A549 treated with ZK216348 at 1 μM for 4 hours (cell line): Measurements from ENCODE around the gene KRT35. TPM values are rescaled to one million over a fixed set of nuclear protein-coding genes. Genes with fewer than 3 reads are reported as not detected.

Experiments
- total RNA-seq: library from RNA; stranded (reverse); fragments of 200-300 nt; extraction: Qiagen RNA extraction; gene quantifications from 5 replicates; pipeline ENCODE4 v1.2.3, GENCODE V29; 2022; ENCODE audit warnings: low read depth

Gene KRT35
- not detected in 5 replicates for total RNA-seq

DNA sequence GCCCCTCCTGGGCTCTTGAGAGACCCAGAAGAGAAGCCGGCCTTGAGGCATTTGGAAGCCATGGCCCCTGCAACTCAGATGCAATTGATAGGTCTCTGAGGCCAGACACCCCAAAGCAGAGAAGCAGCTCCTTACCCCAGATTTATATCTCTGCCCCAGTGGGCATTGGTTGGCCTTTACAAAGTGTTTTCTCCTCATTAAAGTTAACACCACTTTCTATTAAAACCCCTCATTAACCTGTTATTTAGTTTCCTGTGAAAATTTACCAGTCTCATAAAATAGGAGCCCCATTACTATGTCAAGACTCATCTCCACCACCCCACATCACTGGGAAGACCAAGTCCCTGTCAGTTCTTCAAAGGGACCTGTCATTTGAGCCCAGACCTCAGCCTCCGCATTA is at the start of gene KRT35:
Gene KRT35, minus strand, starts transcription at position 116 of the 400 bp plus-strand sequence. Its CDS starts 54 bp downstream, at position 62.

GRCh38 chr17:41518789-41519449 is 38.0 kb upstream of the KRT35 start, which contains the start of gene KRT15:
TSS of gene KRT15 (minus strand) at chr17:41518890. CDS start at chr17:41518827, 63 bp downstream.

DNA sequence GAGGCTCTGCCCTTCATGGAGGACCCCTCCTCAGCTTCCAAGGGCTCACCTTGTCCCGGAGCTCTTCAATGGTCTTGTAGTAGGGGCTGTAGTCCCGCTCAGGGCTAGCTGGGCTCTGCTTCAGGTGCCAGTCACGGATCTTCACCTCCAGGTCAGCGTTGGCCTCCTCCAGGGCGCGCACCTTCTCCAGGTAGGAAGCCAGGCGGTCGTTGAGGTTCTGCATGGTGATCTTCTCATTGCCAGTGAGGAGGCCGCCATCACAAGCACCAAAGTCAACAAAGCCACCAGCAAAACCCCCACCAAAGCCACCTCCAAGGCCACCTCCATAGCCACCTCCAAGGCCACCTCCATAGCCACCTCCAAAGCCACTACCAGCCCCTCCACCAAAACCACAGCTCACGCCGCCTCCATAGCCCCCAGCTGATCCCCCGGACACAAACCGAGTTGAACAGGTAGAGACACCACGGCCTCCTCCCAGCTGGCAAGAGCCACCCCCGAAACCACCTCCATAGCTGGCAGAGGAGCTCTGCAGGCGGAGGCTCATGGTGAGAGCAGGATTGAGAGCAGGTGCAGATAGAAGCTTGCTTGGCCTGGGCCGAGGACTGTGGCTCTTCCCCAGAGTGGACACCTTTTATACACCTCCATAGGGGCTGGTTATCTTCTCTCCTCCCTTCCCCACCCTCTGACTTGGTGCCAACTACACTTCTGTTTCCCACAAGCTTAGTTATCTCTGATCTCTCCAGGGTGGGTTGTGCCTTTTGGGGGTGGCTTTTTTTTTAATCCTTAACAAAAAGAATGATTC is 24.3 kb upstream of the KRT35 start, which contains the start of gene KRT13:
Gene KRT13, minus strand, starts transcription at position 606 of the 802 bp plus-strand sequence. Its CDS starts 62 bp downstream, at position 544.

DNA sequence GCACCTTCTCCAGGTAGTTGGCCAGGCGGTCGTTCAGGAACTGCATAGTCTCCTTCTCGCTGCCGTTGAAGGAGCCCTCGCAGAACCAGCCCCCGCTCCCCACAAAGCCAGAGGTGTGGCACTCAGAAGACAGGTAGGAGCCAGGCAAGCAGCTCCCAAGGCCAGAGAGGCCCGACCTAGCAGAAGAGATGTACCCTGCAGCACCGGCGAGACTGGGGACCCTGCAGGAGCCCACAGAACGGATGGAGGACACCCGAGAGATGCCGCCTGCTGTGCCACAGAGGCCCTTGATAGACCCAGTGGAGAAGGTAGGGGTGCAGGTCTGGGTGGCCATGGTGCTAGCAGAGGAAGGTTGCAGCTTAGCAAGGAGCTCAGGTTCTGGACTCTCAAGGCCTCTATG is 8.6 kb upstream of the KRT35 start, which contains the start of gene KRT36:
Gene KRT36, minus strand, starts transcription at position 380 of the 400 bp plus-strand sequence. Its CDS starts 46 bp downstream, at position 334.

DNA sequence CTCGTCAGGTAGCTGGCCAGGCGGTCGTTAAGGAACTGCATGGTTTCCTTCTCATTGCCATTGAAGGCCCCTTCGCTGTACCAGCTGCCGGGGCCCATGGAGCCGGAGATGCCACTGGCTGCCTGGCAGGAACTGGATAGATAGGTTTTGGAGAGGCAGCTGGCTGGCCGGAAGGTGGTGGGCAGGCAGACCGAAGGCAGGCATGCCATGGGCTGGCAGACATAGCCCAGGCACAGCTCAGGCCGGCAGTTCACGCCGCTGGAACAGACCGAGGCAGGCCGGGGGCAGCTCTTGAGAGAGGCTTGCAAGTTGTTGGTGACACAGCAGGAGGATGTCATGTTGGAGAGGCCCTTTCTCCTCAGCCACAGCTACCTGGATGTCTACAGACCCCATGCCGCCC is 14.0 kb downstream of the KRT35 start, which contains the start of gene KRT32:
Gene KRT32, minus strand, starts transcription at position 399 of the 400 bp plus-strand sequence. Its CDS starts 61 bp downstream, at position 338.

GRCh38 chr17:41440531-41441033 is 40.4 kb downstream of the KRT35 start, which contains the start of gene KRT38:
TSS of gene KRT38 (minus strand) at chr17:41440983. CDS start at chr17:41440921, 62 bp downstream.

Other genes with a start within 250 kb of the KRT35 start
- not detected in 5 replicates for gene KRTAP9-3, start 248.7 kb downstream of the KRT35 start, total RNA-seq
- gene KRTAP9-8, start 243.2 kb downstream of the KRT35 start, total RNA-seq: not detected in 5 replicates
- gene KRTAP9-4, start 231.5 kb downstream of the KRT35 start, total RNA-seq: not detected in 5 replicates
- gene KRTAP9-9, start 225.8 kb downstream of the KRT35 start, total RNA-seq: not detected in 5 replicates
- not detected in 5 replicates for gene KRTAP9-6, start 215.8 kb downstream of the KRT35 start, total RNA-seq
- not detected in 5 replicates for gene KRTAP9-7, start 205.5 kb downstream of the KRT35 start, total RNA-seq
- gene KRTAP29-1, start 178.3 kb downstream of the KRT35 start, total RNA-seq: not detected in 5 replicates
- gene KRTAP16-1, start 171.8 kb downstream of the KRT35 start, total RNA-seq: not detected in 5 replicates
- not detected in 5 replicates for gene KRTAP17-1, start 165.4 kb downstream of the KRT35 start, total RNA-seq
- not detected in 5 replicates for gene KRT33A, start 130.3 kb downstream of the KRT35 start, total RNA-seq
- not detected in 5 replicates for gene KRT33B, start 111.3 kb downstream of the KRT35 start, total RNA-seq
- 0.20 to 0.78 TPM (median 0.31 TPM) in 5 replicates for gene KRT34, start 98.8 kb downstream of the KRT35 start, total RNA-seq
- not detected in 5 replicates for gene KRT31, start 83.5 kb downstream of the KRT35 start, total RNA-seq
- gene KRT37, start 56.6 kb downstream of the KRT35 start, total RNA-seq: not detected in 5 replicates
- gene KRT38, start 40.2 kb downstream of the KRT35 start, total RNA-seq: not detected in 5 replicates
- gene KRT32, start 13.8 kb downstream of the KRT35 start, total RNA-seq: not detected in 5 replicates
- gene KRT36, start 8.8 kb upstream of the KRT35 start, total RNA-seq: not detected in 5 replicates
- gene KRT13, start 24.5 kb upstream of the KRT35 start, total RNA-seq: 0.21 to 0.28 TPM in 2 of 5 replicates, not detected in the others
- 3.1 to 5.1 TPM (median 4.0 TPM) in 5 replicates for gene KRT15, start 37.7 kb upstream of the KRT35 start, total RNA-seq
- gene KRT19, start 47.2 kb upstream of the KRT35 start, total RNA-seq: 32.9 to 64.6 TPM (median 54.2 TPM) in 5 replicates
- not detected in 5 replicates for gene KRT9, start 90.9 kb upstream of the KRT35 start, total RNA-seq
- gene KRT14, start 105.7 kb upstream of the KRT35 start, total RNA-seq: 0.08 to 0.15 TPM (median 0.14 TPM) in 3 of 5 replicates, not detected in the others
- gene KRT16, start 131.6 kb upstream of the KRT35 start, total RNA-seq: 0.38 to 1.2 TPM (median 0.89 TPM) in 5 replicates
- gene KRT17, start 143.4 kb upstream of the KRT35 start, total RNA-seq: 0.92 to 1.7 TPM (median 1.0 TPM) in 5 replicates
- gene EIF1, start 207.7 kb upstream of the KRT35 start, total RNA-seq: 1,212 to 1,763 TPM (median 1,340 TPM) in 5 replicates
- gene GAST, start 231.2 kb upstream of the KRT35 start, total RNA-seq: not detected in 5 replicates